DND-41 (cell line): ENCODE data around the gene PPP2R2B.

Experiments used
- ATAC-seq: fragments of 200-7000 bp; cut with Tn5 transposase; 3 replicates; pipeline ENCODE4 v1.9.1; 2021; ENCODE audit warnings: low read depth; ENCODE audit not compliant: insufficient read depth
- DNase-seq: peaks from one replicate; pipeline ENCODE4 v3.0.0-alpha.2; 2020
- H2AFZ ChIP-seq: 2 replicates; pipeline ENCODE4 v1.6.0; 2012; ENCODE audit warnings: low read depth, low read length
- H3K27ac ChIP-seq: 2 replicates; pipeline ENCODE4 v1.5.1; 2012; ENCODE audit warnings: low read length, inconsistent platforms
- H3K27me3 ChIP-seq: fragments of 200-600 bp; sonication (generic); 2 replicates; pipeline ENCODE4 v1.6.0; 2012; ENCODE audit warnings: low read length, mild to moderate bottlenecking, inconsistent platforms; ENCODE audit not compliant: insufficient read depth, poor library complexity
- H3K36me3 ChIP-seq: 2 replicates; pipeline ENCODE4 v1.5.1; 2012; ENCODE audit warnings: low read length, inconsistent platforms; ENCODE audit not compliant: insufficient read depth
- H3K4me1 ChIP-seq: 2 replicates; pipeline ENCODE4 v1.5.1; 2012; ENCODE audit warnings: mild to moderate bottlenecking, low read length; ENCODE audit not compliant: insufficient read depth
- H3K4me2 ChIP-seq: 2 replicates; pipeline ENCODE4 v1.6.0; 2012; ENCODE audit warnings: mild to moderate bottlenecking, moderate library complexity, low read length, inconsistent platforms; ENCODE audit not compliant: insufficient read depth
- H3K4me3 ChIP-seq, 2 experiments: fragments of 200-600 bp in 1 of 2; shearing (Covaris generic) in 1 of 2; 2 replicates each; pipeline ENCODE4 v1.5.1; 2012 to 2016; ENCODE audit warnings: inconsistent platforms in 2 of 2, low read length in 2 of 2, mild to moderate bottlenecking in 2 of 2, low read depth in 1 of 2, moderate library complexity in 1 of 2
- H3K79me2 ChIP-seq: 2 replicates; pipeline ENCODE4 v1.6.0; 2012; ENCODE audit warnings: low read length, inconsistent platforms; ENCODE audit not compliant: insufficient read depth
- H3K9ac ChIP-seq: 2 replicates; pipeline ENCODE4 v1.6.0; 2012; ENCODE audit warnings: low read depth, mild to moderate bottlenecking, inconsistent platforms, low read length, moderate library complexity
- H3K9me3 ChIP-seq: 2 replicates; pipeline ENCODE4 v1.5.1; 2012; ENCODE audit warnings: low read length, moderate library complexity, mild to moderate bottlenecking, inconsistent platforms; ENCODE audit not compliant: insufficient read depth, severe bottlenecking
- H4K20me1 ChIP-seq: 2 replicates; pipeline ENCODE4 v1.6.0; 2012; ENCODE audit warnings: low read length; ENCODE audit not compliant: insufficient read depth
- EZH2 ChIP-seq: IDR thresholded peaks from 3 replicates; pipeline ENCODE4 v1.6.1; 2012; ENCODE audit warnings: borderline replicate concordance, low read depth, mild to moderate bottlenecking, moderate library complexity, low read length, inconsistent platforms; ENCODE audit not compliant: severe bottlenecking
- TF ChIP-seq, protein P1 (sequence below): IDR thresholded peaks from 2 replicates; pipeline ENCODE4 v1.5.1; 2012; ENCODE audit warnings: borderline replicate concordance, low read length, moderate library complexity, mild to moderate bottlenecking; ENCODE audit not compliant: poor library complexity, severe bottlenecking; ENCODE audit errors: extremely low read depth

Gene PPP2R2B

DNA sequence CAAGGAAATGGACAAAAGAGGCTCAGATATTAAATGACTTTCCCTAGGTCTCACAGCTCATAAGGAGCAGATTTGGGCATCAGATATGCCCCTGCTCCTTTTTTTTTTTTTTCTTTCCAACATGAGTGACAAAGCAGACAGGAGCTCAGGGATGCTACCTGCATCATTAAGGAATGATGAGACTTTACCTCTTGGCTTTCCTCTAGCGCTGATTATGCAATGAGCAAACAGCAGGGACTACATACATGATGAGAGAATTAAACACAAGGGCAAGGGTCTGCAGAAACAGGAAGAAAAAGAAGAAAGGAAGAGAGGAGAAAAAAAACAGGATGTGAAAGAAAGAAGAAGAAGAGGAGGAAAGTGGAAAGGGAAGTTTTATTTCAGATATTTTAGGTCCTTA lies 179.9 kb downstream of the PPP2R2B start:
- Histone ChIP-seq H3K9me3 (no peaks in the 10 kb centered on the region), H3K27ac (no peak overlapping the region), H3K79me2 (no peaks in the 10 kb centered on the region), H3K36me3 (no peaks in the 10 kb centered on the region), H3K4me3 (no peak overlapping the region), H3K9ac (no peak overlapping the region), H3K4me2 (no peak overlapping the region), H3K4me1 (no peaks in the 10 kb centered on the region), H2AFZ (no peak overlapping the region), H3K27me3 (peaks cover 6% of the 10 kb centered on the region), H4K20me1 (no peaks in the 10 kb centered on the region)
- ATAC-seq: no peak
- DNase-seq: no peak
- TF ChIP-seq EZH2: no peak
- TF ChIP-seq, protein P1, sequence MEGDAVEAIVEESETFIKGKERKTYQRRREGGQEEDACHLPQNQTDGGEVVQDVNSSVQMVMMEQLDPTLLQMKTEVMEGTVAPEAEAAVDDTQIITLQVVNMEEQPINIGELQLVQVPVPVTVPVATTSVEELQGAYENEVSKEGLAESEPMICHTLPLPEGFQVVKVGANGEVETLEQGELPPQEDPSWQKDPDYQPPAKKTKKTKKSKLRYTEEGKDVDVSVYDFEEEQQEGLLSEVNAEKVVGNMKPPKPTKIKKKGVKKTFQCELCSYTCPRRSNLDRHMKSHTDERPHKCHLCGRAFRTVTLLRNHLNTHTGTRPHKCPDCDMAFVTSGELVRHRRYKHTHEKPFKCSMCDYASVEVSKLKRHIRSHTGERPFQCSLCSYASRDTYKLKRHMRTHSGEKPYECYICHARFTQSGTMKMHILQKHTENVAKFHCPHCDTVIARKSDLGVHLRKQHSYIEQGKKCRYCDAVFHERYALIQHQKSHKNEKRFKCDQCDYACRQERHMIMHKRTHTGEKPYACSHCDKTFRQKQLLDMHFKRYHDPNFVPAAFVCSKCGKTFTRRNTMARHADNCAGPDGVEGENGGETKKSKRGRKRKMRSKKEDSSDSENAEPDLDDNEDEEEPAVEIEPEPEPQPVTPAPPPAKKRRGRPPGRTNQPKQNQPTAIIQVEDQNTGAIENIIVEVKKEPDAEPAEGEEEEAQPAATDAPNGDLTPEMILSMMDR: no peak

DNA sequence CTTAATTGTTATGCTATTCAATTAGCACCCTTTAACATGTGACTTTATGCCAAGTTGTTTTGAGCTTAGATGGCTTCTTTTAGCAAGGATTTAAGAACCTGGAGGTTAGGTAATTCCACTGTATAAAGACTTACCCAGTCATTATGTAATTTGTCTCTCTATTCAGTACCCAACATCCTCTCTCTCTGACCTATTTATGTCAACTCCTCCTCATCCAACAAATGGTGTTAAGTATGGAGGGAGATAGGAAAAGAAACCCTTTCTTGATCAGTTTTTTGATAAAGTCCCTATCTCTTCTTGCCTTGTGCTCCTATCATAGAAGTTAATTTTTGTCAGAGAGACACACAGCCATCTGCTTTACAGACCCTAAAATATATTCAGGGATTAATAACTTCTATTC lies 181.3 kb downstream of the PPP2R2B start:
- Histone ChIP-seq H3K27ac (no peak overlapping the region), H2AFZ (no peak overlapping the region), H3K36me3 (no peaks in the 10 kb centered on the region), H3K4me1 (no peaks in the 10 kb centered on the region), H3K27me3 (peaks cover 6% of the 10 kb centered on the region), H3K9ac (no peak overlapping the region), H4K20me1 (no peaks in the 10 kb centered on the region), H3K9me3 (no peaks in the 10 kb centered on the region), H3K4me3 (no peak overlapping the region), H3K4me2 (no peak overlapping the region), H3K79me2 (no peaks in the 10 kb centered on the region)
- ATAC-seq (no peak), DNase-seq (no peak)
- TF ChIP-seq, protein P1: no peak
- TF ChIP-seq EZH2: no peak

DNA sequence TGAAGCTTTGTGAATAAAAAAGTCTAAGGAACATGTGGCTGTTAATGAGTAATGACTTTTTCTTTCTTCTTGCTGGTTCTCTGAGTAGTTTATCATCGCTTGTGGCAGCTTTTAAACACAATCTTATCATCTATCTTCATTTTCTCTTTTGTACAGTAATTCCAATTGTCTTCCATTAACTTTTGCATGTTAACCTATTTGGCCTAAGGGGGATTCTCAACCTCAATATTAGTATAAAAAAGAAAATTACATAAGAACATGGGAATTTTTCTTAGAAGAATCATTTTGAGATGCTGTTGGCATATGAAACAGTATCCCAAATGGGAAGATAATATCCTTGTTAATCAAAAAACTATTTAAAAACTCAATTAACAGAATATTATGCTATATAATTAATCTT lies 182.9 kb downstream of the PPP2R2B start:
- Histone ChIP-seq H3K9ac (no peak overlapping the region), H3K79me2 (no peaks in the 10 kb centered on the region), H4K20me1 (no peaks in the 10 kb centered on the region), H3K4me2 (no peak overlapping the region), H3K4me3 (no peak overlapping the region), H3K27ac (no peak overlapping the region), H3K36me3 (no peaks in the 10 kb centered on the region), H3K9me3 (no peaks in the 10 kb centered on the region), H2AFZ (no peak overlapping the region), H3K27me3 (no peaks in the 10 kb centered on the region), H3K4me1 (no peaks in the 10 kb centered on the region)
- no peak for DNase-seq
- no peak for ATAC-seq
- TF ChIP-seq EZH2: no peak

DNA sequence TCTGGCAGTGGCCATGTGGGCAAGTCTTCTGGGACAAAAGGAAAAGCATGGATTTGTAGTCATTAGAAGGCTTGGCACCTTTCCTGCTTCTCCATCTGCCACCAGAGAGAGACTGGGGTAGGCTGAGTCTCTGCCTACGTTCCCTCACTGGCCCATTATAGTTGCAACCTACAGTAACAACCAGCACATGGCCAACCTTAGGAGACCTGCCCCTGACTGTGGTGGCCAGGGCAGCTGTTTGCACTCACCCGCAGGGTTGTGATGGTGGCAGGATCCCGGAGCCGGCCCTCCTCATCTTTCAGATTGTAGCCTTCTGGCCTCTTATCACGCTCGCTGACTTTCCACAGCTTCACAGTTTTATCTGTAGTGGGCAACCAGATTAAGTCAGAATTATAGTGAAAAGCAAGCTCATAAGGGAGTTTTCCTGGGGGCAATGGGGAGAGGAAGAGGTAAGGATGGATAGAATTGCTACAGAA lies 187.6 kb downstream of the PPP2R2B start:
- Histone ChIP-seq H3K4me1 (no peaks in the 10 kb centered on the region), H3K9ac (no peak overlapping the region), H3K27ac (no peak overlapping the region), H3K4me3 (no peak overlapping the region), H3K9me3 (no peaks in the 10 kb centered on the region), H2AFZ (no peak overlapping the region), H3K36me3 (no peaks in the 10 kb centered on the region), H4K20me1 (no peaks in the 10 kb centered on the region), H3K79me2 (no peaks in the 10 kb centered on the region), H3K27me3 (no peaks in the 10 kb centered on the region), H3K4me2 (no peak overlapping the region)
- DNase-seq: no peak
- ATAC-seq: no peak
- TF ChIP-seq, protein P1: no peak
- TF ChIP-seq EZH2: no peak
